ENCODE results near the gene XRCC5. TPM values are rescaled to one million over a fixed set of nuclear protein-coding genes. Genes with fewer than 3 reads are reported as not detected.

The XRCC5 gene
- total and polyA plus RNA-seq, 2 of the 8 experiments (the other 6 are each of a cell fraction or from before 2014, with no cell fraction given): 308 to 644 TPM

DNA sequence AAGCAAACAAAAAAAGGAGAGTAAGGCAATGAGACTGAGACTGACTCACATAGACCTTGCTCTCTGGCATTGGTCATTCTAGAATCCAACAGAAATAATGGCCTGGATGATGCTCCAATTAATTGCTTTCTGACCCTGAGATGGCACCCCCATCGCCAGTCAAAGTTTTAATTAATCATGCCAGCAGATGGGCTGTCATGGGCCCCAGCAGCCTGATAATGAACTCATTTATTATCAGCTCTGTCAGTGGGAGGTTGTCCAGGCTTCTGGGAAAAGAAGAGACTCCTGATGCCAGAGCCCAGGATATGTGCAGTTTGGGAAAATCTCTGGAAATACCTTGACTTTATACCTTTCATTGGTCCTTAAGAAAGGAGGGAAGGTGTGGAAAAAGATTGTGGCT lies 115.2 kb downstream of the XRCC5 start (continued):
- no peak for TF ChIP-seq MAFK (IDR thresholded peaks at IDR 0.05; ENCODE audit: low read depth, low read length)

All from H1 (cell line).